ENCODE measurements around the gene KCNQ1OT1.

KCNQ1OT1 gene

GRCh38 chr11:2666401-2666741 lies 33.4 kb downstream of the KCNQ1OT1 start:
- DNase-seq (ENCODE audit: low read depth) = no peak

GRCh38 chr11:2665526-2666400 lies 34.0 kb downstream of the KCNQ1OT1 start:
- H3K4me3 ChIP-seq (ENCODE audit: low read depth, low read length) = no peak overlapping the region
- no peak for TF ChIP-seq CTCF (conservative IDR thresholded peaks at IDR 0.05; ENCODE audit: low read depth, low read length)
- DNase-seq (ENCODE audit: low read depth) = no peak

More at GRCh38 chr11:2666401-2666741, 33.4 kb downstream of the KCNQ1OT1 start:
- no peak for TF ChIP-seq CTCF (conservative IDR thresholded peaks at IDR 0.05; ENCODE audit: low read depth, low read length)
- H3K4me3 ChIP-seq (ENCODE audit: low read depth, low read length) = no peak overlapping the region

GRCh38 chr11:2664791-2665525 lies 34.8 kb downstream of the KCNQ1OT1 start:
- DNase-seq (ENCODE audit: low read depth) = no peak
- no peak for TF ChIP-seq CTCF (conservative IDR thresholded peaks at IDR 0.05; ENCODE audit: low read depth, low read length)

GRCh38 chr11:2664376-2664775 lies 35.4 kb downstream of the KCNQ1OT1 start:
- DNase-seq (ENCODE audit: low read depth) = no peak
- TF ChIP-seq CTCF (conservative IDR thresholded peaks at IDR 0.05; ENCODE audit: low read depth, low read length) = no peak
- H3K4me3 ChIP-seq (ENCODE audit: low read depth, low read length) = no peak overlapping the region

More at GRCh38 chr11:2664791-2665525, 34.8 kb downstream of the KCNQ1OT1 start:
- no peak overlapping the region for H3K4me3 ChIP-seq (ENCODE audit: low read depth, low read length)

- TF ChIP-seq CTCF (conservative IDR thresholded peaks at IDR 0.05; ENCODE audit: low read depth, low read length) = no peak
- H3K4me3 ChIP-seq (ENCODE audit: low read depth, low read length) = no peak overlapping the region
- DNase-seq (ENCODE audit: low read depth) = no peak
Measured at GRCh38 chr11:2663915-2664314, 35.9 kb downstream of the KCNQ1OT1 start.

- no peak overlapping the region for H3K4me3 ChIP-seq (ENCODE audit: low read depth, low read length)
- TF ChIP-seq CTCF (conservative IDR thresholded peaks at IDR 0.05; ENCODE audit: low read depth, low read length) = no peak
- no peak for DNase-seq (ENCODE audit: low read depth)
Measured at GRCh38 chr11:2663506-2663905, 36.3 kb downstream of the KCNQ1OT1 start.
